Smooth muscle cell of the brain vasculature (primary cell): ENCODE data around the gene BAIAP2L2.

Experiments used
- DNase-seq: peaks from one replicate; pipeline ENCODE4 v3.0.0-alpha.2; 2012; ENCODE audit warnings: low read depth, low spot score

Gene BAIAP2L2

GRCh38 chr22:38068641-38069371, 41.7 kb downstream of the BAIAP2L2 start:
- DNase-seq = no peak

- DNase-seq = no peak
These were observed 42.6 kb downstream of the BAIAP2L2 start for GRCh38 chr22:38067761-38068360.

DNA sequence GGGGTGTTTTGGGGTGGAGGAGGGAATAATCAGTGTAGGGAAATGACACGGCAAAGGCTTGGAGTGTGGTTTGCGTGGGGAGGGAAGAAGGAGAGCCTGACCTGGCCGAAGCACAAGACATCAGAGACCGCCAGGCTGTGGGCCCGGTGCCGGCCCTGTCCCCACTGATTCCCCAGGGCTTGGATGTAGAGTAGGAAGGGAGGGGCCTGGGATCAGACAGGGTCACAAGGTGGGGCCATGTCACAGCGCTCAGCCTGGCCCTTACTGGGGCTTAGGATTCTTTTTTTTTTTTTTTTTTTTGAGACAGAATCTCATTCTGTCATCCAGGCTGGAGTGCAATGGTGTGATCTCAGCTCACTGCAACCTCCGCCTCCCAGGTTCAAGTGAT, 43.5 kb downstream of the BAIAP2L2 start:
- no peak for DNase-seq

GRCh38 chr22:38066381-38067027, 44.0 kb downstream of the BAIAP2L2 start:
- DNase-seq = no peak

GRCh38 chr22:38065539-38065938, 44.9 kb downstream of the BAIAP2L2 start:
- DNase-seq = no peak

DNA sequence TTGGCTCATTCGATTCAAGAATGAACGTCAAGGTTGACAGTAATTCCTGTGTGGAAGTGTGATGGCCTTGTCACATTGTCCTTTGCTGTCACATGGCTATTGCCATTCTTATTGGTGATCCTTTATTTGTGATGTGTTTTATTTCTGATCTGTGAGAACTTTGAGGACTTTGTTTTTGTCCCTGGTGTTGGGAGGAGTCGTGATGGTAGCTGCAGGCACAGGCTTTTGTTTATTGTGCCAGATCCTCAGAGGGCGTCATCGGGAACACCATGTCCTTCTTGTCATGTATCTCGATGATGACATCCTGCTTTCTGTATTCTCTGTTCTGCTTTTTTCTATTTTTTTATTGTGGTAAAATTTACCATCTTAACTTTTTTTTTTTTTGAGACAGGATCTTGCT, 47.7 kb downstream of the BAIAP2L2 start:
- no peak for DNase-seq

DNA sequence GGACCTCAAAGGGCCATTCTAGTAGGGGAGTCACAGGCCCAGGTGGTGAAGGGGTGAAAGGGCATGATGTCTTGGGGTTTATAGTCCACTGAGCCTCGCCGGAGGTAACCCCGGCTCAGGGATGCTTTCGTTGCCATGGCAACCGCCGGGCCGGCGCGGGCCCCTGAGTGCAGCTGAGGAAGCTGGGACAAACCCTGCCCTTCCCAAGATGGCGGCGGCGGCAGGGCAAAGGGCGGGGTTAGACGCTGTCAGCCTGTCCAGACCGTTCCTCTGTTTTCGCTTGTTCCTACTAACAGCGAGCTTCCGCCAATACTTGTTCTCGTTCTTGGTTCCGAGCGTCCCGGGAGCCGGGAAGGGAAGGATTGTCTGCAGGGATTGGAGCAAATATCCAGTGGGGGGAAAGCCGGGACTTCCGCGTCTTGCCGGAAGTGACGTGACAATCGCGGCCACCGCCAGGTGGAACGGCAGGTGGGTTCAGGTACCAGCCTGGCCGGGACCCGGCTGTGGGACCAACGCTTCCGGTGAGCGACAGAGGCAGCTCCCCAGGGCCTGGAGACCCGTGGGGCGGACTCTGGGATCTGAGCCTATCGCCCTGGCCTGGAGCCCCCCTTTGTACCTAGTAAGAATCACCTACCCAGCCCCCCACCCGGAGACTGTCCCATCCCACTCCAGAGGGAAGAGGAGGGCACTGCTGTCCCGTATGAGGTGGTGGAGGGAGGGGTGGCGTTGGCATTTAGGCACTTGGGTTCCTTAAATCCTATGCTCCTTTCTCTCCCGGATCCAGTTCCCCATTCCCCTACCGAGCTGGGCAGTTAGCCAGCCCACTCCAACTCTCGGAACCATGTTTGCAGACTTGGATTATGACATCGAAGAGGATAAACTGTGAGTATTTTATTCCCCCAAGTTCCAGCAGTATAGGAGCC, 53.3 kb downstream of the BAIAP2L2 start, which contains the start of gene PICK1:
Gene PICK1, plus strand, starts transcription at position 436 of the 923 bp plus-strand sequence. Its CDS starts 406 bp downstream, at position 842.
- DNase-seq = peak; percentile 62

DNA sequence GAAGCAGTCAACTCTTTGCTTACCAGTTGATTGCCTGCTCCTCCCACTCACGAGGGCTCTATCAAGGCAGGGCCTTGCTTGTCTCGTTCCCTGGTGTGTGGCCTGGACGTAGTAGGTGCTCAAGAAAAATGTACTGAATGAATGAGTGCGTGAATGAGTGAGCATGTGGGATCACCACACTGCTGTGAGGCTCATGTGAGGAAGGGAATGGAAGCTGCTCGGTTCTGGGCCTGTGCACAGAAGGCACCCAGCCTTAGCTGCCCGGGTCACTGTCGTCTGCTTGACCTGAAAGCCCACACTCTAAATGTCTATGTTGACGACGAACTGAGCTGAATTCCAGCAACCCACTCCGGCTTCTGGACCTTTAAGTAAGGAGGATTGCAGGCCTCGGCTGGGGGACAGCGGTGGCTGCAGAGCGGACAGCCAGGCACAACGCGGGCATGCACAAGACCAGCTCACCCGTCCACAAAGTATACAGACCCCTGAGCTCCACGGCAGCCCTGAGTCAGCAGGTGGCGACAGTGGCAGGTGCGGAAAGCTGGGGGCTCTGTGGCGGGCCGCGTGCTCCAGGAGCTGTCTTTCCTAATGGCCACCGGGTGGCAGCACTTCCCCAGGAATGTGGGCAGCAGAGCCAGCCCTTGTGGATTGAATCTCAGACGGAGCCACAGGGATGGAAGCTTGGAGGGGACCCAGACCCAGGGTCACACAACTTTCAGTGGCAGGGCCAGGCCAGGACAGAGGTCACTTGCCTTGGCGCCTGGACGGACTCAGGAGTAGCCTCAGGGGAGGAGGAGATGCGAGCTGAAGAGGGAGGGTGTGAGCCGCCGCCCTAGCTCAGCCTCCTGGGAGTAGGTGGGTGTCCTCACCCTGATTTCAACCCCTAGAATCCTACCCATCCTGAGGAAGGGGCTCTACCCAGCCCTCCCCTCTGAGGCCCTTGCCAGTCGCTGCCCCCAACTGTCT, 58.3 kb downstream of the BAIAP2L2 start:
- no peak for DNase-seq

DNA sequence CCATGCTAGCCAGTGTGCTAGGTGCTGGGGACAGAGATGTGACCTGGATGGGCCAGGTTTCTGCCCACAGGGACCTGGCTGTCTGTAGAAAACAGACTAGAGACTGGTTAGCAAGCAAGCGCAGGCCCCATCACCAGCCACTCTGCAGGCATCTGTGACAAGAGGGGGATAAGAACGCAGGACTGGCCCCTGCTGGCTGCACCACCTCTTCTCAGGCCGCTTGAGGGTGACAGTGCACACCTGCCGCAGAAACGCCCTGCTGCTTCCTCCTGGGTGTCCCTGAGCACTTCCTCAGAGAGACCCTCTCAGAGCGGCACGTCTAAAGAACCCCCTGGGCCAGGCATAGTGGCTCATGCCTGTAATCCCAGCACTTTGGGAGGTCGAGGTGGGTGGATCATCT, 59.2 kb downstream of the BAIAP2L2 start:
- DNase-seq = no peak

DNA sequence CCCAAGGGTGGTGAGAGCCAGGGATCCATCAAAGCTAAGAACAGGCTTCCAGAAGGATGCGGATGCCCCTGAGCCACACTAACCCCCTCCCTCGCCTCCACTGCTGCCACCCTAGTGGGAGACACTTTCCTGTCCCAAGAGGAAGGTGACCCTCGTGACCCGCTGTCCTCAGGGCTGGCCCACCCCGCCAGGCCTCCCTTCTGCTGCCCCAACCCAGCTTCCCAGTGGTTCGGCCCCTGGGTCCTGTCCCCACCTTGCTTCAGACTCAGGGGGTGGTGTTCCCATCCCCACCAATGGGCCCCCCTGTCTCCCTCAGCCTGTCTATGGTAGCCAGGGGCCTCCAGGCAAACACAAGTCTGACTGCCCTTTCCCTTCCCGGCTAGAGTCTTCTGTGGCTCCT, 59.8 kb downstream of the BAIAP2L2 start:
- DNase-seq = no peak

DNA sequence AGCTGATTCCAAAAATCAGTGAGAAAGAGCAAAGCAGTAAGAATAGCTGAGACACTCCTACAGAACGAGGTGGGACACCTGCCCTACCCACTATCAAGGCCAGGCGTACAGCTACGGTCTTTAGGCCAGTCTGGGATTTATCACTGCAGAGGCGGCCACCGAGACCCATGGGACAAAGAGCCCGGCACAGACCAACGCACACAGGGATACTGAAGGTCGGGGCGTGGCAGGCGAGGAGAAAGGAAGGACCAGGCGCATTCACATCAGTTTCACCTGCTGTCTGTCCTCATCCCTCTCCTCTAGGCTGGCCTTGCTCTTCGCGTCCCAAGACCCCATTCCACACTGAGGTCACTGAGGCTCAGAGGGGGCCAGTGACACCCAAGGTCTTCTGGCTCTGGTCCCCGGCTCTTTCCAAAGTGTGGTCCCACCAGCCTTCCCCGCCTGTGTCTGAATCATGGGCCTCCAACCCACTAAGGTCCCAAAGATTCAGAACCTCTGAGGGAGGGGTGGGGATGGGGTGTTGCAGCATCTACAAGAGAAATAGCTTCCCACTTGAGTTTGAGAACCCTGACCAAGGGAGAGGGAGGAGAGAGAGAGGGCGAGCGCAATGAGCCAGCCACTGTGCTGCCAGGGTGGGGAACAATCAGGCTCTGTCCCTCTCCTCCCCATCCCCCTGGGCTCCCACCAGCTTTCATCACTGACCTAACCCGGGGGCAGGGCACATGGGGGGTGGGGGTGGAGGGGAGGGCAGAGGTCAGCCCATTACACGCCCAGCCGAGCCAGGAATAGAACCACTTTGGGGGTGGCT, 60.5 kb downstream of the BAIAP2L2 start:
- no peak for DNase-seq

DNA sequence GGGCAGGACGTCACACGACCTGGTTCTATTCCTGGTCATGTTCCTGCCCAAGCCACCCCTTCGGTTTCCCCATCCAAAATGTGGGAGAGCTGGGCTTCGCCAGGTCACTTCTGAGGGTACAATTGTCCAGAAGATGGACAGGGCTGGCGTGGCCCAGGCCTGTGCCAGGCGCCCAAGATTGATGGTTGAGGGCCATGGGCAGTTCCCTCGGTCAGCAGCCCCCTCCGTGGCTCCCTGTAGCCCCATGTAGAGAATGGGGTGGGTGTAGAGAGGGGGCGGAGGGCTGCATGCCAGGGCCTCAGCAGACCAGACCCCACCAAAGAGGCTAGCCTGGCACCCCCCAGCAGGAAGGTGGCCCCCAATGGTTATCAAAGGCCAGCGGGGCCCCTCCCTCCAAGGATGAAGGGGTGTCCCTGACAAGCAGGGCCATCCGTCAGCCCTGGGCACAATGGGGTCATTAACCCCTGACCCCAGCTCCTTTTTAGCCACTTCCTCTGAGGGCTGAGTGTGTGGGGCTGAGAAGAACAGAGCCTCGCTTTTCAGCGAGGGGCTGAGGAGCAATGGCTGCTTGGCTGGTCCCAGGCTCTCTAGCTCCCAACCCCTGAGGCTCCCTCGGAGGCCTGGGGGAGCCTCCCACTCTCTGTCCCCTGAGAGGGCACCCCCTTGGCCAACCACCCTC, 64.3 kb downstream of the BAIAP2L2 start:
- DNase-seq = no peak

DNA sequence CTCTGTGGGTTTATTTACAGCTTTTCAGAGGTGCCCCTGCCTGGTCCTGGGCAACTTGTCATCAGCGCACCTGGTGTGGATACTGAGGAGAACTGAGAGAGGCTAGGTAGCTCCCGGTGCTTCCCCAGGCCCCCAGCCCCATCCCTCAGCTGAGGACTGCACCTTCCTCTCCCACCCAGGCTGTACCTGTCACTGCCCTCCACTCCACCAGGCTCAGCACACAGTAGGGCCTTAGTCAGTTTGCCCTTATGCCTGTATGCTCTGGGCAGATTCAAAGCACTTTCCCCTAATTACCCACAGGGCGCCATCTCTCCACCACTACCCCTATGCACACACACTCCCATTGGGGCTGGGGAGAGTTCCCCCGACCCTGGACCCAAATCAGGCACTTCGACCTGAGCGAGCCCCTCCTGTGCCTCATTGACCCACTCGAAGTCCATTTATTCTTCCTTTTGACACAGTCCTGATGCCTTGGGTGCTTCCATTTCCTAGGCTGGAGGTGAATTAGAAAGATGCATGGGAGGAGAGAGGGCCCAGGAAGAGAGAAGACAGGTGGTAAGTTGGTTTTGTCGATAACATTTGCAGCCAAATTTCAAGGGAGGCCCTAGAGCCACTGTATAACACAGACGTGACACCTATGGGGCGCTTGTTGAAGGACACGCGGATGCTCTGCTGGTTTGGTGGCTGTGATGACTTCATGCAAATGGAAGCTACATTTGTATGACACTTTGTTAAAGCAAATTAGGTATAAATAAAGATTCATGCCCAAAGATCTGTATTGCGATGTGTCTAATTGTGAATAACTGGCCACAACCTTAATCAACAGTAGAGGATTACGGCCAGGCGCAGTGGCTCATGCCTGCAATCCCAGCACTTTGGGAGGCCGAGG, 67.1 kb downstream of the BAIAP2L2 start:
- no peak for DNase-seq

DNA sequence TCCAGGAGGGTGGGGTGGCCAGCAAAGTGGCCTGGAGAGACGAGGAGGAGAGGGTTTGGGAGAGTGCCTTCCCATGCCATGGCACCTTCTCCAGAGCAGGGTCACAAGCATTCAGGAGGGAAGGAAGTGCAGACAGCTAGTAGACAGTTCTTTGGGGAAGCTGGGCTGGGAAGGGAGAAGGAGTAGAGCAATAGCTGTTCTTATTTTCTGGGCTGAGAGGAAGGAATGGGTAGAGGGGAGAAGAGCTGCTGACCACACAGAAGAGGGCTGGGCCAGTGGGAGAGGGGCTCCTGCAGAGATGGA, 68.0 kb downstream of the BAIAP2L2 start:
- no peak for DNase-seq

DNA sequence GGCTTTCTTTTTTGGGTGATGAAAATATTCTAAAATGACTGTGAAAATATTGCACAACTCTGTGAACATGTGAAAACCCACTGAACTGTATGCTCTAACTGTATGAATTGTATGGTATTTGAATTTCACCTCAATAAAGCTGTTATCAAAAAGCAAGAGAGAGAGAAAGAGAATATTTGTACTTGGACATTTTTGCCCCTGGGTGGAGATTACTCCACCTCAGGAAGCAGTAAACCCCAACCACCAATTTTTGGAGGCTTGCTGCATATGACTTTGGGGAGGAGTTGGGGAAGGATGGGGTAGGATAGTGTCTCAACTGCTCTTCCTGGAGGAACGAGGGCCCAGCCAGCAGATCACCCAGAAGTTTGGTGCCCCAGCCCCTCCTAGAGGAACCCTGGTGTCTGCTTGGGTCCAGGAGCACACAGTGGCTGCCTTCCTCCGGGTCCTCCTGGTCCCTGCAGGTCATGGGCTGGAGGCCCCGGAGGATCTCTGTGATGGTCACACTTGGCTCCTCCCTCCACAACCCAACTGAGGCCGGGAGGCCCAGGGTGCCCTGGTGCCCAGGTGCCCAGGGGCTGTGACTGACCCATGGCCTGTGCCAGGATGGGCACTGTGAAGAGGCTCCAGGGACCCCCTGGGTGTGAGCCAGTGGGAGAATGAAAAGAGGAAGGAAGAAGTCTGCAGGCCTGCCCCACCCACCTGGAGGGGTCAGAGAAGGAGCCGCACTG, 68.6 kb downstream of the BAIAP2L2 start:
- no peak for DNase-seq

DNA sequence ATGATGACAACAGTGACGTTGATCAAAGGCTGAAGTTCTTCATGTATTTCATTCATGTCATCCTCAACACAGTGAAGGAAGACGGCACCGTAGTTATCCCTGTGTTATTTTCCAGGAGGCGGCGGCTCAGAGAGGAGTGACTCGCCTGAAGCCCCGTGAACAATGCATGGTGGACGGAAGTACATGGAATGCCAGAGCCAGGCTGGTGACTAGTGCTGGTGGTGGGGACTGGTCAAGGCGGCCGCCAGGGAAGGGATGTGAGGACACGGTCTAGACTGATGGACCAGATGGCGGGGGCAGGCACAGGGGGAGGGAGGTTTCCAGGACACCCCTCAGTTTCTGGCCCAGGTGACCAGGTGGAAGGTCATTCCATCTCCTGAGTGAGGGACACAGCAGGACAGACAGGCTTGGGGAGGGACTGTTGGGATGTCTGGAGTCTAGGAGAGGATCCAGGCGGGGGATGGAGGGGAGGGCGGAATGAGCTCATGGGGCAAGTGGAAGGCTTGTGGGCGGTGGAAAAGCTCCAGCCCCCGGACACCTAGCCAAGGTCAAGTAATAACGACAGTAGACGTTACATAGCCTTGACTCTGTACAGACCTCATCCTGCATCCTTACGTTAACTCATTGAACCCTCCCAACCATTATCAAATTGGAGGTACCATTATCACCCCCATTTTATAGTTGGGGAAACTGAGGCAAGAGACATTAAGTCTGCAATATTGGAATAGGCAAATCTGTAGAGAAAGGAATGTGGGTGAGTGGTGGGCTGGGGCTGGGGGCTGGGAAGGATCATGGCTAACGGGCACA, 69.3 kb downstream of the BAIAP2L2 start:
- no peak for DNase-seq
